Hepatocyte (in vitro differentiated cells): ENCODE results near the gene PPP2R5C.

Experiments used
- CTCF ChIP-seq: fragments of 200-600 bp; sonication (generic); IDR thresholded peaks from 2 replicates; pipeline ENCODE4 v1.5.1; 2016; ENCODE audit warnings: antibody characterized with exemption, mild to moderate bottlenecking; ENCODE audit not compliant: poor library complexity
- EZH2phosphoT487 ChIP-seq: fragments of 200-600 bp; sonication (generic); IDR thresholded peaks from one replicate; pipeline ENCODE4 v1.6.1; 2018; ENCODE audit warnings: antibody characterized with exemption, mild to moderate bottlenecking, low read depth, moderate library complexity; ENCODE audit not compliant: unreplicated experiment, severe bottlenecking

- TF ChIP-seq CTCF: no peak
- TF ChIP-seq EZH2phosphoT487: no peak
Observed at GRCh38 chr14:101966742-101967141, 205.2 kb downstream of the PPP2R5C start.
